GM19438 (cell line): ENCODE measurements around the gene ARG2.
A peak's percentile ranks its signal among the peaks of the same experiment; 100 is the strongest.

Experiments used
- ATAC-seq: cut with Tn5 transposase; IDR thresholded peaks from one replicate; pipeline ENCODE4 v1.9.1; 2021; ENCODE audit warnings: low read depth; ENCODE audit not compliant: unreplicated experiment

The ARG2 gene

DNA sequence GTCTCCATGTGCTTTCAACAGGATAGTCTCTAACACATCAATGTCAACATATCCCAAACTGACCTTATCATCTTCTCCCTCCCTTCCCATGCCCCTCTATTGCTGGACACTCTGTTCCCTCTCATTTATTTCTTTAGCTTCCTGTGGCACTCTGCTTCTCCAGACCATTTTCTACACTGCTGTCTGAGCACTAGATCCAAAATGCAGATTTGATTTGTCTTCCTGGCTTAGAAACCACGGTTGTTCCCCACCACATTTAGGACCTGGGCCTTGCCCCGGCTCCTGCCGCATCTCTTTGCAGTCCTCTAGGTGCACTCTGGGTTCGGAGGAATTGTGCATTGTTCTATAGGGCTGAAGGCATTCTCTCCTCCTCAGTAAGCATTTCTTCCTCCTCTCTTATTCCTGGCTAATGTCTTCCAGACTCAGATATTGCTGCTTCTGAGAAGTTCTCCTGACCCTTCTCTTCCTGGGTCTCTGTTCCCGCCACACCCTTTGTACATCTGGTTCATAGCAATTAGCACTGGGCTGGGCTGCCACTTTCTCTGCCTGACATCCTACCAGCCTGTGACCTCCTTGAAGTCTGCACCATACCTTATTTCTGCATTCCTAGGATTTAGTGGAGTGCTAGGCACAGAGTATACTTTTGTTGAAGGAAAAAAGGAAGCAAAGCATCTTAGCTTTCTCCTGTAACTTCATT, 13.9 kb downstream of the ARG2 start:
- no peak for ATAC-seq

- no peak for ATAC-seq
Measured at GRCh38 chr14:67636361-67636919, 16.7 kb downstream of the ARG2 start.

DNA sequence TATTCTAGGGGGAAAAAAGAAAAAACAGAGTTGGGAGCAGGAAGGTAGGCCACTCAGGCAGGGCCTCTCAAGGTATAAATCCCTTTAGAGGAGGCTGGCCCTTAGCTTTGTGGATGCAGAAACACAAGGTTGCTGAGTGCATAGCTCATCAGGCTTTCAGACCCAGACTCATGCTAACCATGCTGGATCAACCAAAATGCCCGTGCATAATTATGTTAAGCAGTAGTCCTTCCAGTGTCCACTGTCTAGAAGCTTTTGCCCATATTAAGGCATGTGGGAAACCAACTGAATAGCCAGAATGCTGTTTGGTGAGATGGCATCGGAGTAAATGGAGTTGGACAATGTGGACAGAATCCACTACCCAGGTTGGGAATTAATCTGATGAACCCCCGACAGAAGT, 18.9 kb downstream of the ARG2 start:
- ATAC-seq: no peak

GRCh38 chr14:67641480-67641879, 21.8 kb downstream of the ARG2 start:
- ATAC-seq: no peak

DNA sequence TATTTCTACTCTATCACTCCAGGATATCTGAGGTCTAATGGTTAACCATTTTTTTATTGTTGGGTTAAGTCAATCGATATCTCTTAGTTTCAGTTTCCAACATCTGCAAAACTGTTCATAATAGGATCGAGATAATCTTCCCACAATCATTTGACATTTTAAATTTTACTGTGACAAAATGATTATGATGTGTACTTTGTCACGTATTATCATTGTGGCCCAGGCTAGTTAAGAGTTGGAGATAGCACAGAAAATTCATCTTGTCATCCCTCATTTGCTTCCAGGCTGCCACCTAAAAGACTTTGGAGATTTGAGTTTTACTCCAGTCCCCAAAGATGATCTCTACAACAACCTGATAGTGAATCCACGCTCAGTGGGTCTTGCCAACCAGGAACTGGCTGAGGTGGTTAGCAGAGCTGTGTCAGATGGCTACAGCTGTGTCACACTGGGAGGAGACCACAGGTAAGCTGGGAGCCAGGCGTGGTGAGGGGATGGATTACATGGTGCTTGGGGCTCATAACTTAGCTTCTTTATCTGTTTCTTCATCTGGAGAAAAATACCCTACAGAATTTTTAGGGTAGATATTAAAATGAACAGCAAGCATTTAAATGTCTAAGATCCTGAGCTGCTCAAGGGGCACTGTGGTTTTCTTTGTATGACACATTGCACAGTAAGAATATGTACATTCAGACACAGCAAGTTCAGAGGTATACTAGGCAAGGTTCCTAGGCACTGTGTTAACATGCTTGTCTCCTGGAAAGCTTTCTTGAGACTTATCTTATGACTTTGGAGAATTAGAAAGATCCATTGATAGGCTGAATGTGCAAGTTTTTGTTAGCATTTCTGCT, 22.4 kb downstream of the ARG2 start:
- ATAC-seq: no peak

DNA sequence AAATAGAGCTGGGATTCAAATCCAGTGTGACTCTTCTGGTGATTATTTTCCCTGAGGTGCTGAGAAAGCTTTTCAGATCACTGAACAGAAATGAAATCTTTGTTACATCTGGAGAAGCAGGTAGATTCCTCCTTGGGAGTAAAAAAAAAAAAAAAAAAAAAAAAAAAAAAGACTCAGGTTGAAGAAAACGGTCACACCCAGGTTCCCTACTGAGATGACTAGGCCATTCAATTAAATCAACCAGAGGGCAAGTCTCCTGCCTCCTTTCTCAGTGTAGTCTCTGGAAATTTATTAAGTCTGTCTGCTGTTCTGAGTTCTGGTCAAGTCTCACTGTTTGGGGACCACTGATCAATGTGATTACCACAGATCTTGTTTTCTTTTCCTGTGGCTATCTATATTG, 24.0 kb downstream of the ARG2 start:
- no peak for ATAC-seq

DNA sequence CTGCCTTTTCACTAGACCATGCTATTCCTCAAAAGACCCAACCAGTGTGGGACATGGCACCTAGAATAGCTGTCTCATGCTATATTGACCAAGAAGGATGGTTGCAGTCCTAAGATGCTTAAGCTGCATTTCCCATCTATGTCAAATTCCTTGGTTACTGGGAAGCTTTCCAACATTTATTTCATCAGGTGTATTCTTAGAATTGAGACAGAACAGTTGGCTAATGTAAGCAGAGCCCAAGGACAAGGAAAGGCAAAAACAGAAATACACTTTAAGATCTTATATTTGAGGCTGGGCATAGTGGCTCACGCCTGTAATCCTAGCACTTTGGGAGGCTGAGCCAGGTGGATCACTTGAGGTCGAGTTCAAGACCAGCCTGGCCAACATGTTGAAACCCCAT, 24.7 kb downstream of the ARG2 start:
- no peak for ATAC-seq

GRCh38 chr14:67645414-67645813, 25.7 kb downstream of the ARG2 start:
- no peak for ATAC-seq

GRCh38 chr14:67646131-67646530, 26.4 kb downstream of the ARG2 start:
- ATAC-seq: no peak

GRCh38 chr14:67650151-67650550, 30.4 kb downstream of the ARG2 start:
- ATAC-seq: no peak

DNA sequence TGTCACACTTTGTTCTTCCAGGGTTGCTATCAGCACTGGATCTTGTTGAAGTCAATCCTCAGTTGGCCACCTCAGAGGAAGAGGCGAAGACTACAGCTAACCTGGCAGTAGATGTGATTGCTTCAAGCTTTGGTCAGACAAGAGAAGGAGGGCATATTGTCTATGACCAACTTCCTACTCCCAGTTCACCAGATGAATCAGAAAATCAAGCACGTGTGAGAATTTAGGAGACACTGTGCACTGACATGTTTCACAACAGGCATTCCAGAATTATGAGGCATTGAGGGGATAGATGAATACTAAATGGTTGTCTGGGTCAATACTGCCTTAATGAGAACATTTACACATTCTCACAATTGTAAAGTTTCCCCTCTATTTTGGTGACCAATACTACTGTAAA, 31.0 kb downstream of the ARG2 start:
- ATAC-seq: no peak

DNA sequence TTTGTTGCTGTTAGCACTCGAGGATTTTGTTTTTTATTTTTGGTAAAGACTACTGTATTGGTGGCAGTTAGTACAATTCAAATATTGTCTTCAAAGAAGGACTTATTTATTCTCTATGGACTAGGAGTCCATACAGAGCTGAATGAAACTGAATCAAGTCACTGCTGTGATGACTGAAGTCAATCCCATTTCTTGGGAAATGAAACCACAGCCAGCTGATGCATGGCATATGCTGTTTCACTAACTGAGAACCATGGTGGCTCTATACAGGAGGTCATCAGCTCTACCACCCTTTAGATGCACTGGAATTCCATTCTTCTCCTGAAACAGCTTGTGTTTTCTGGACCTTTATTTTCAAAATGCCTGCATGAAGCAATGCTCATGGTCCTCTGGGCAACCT, 32.5 kb downstream of the ARG2 start:
- no peak for ATAC-seq

DNA sequence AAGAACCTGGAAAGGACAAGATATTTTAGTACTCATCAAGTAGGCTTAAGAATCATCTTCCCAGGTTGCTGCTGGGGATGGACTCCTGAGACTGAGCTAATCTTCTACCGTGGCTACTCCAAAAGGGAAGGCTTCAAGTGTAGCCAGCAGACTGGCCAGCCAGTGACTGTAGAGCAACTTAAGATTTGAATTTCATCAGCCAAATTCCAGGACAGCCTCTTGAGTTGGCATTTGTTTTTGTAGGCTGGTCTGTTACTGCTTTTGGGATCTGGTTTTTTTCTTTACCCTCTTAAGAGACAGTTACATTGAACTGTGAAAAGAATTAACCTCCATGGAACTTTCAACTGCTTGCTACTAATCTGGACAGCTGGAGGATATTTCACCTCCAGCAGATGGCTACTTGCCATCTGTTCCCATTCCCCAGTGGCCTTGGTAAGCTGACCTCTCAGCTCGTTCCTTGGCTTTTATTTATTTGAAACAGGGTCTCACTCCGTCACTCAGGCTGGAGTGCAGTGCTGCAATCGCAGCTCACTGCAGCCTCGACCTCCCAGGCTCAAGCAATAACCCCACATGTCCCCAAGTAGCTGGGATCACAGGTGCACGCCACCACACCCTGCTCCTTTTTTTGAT, 34.0 kb downstream of the ARG2 start:
- no peak for ATAC-seq

DNA sequence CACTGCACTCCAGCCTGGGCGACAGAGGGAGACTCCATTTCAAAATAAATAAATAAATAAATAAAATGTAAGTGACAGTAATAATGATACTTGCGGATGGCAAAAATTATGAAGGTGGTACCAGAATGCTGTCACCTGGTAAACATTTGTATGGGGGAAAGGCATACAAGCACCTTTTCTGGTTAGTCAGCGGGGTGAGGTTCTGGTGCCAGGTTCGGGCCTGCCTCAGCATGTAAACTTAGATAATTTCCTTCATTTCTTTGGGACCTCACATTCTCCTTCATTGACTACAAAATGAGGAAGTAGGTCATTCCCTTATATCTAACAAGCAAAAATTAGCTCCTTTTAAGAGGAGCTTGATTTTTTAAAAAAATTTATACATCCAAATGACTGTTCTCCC, 43.9 kb downstream of the ARG2 start:
- no peak for ATAC-seq

DNA sequence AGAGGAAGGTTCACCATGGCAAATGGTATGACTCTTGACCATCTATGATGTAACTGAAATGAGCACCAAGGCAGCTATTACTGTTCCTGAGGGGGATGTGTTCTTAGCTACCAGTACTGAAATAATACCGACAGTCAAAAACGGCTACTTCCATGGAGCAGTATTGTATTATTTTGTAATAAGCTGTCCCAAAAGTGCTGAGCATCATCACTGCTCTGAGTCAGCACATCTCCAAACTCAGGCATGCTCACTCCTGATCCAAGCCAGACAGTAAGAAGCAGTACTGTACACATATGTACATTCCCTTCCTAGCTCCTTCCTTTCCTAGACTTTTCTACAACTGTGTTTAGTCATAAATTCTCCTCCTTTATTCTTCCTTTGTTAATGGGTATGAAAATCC, 46.1 kb downstream of the ARG2 start:
- ATAC-seq: no peak

DNA sequence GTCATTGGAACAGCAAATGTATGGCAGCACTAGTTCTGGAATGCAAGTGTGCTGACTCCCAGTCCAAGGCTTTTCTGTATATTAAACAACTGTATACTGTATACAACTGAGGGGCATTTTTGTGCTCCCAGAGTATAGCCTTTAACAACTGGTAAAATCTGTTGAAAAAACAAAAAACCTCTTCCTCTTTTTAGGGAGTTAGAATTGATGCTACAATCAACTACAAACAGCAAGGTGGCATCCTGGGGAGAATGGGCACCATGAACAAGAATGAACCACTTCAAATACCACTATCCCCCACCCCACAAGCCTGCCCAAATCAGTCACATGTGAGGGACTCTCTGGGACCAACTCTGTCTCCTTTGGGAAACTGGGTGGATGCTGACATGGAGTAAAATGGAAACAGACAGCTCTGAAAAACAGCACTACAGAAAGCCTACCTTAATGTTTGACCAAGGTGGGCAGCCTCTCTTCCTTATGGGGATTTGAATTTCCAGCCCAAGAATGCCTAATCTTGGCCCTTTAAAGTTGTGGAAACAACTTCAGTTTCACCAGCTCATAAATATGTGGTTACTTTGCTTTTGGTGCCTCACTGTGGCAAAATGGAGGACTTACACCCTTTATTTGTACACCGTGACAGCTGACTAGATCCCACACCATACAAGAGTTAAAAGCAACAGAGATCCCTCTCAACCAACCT, 47.2 kb downstream of the ARG2 start:
- ATAC-seq: no peak

GRCh38 chr14:67668559-67668958, 48.8 kb downstream of the ARG2 start:
- no peak for ATAC-seq

- no peak for ATAC-seq
Measured at GRCh38 chr14:67673451-67673850, 53.7 kb downstream of the ARG2 start.

- peak; percentile 47 for ATAC-seq
Measured at GRCh38 chr14:67674139-67674479, 54.4 kb downstream of the ARG2 start.

DNA sequence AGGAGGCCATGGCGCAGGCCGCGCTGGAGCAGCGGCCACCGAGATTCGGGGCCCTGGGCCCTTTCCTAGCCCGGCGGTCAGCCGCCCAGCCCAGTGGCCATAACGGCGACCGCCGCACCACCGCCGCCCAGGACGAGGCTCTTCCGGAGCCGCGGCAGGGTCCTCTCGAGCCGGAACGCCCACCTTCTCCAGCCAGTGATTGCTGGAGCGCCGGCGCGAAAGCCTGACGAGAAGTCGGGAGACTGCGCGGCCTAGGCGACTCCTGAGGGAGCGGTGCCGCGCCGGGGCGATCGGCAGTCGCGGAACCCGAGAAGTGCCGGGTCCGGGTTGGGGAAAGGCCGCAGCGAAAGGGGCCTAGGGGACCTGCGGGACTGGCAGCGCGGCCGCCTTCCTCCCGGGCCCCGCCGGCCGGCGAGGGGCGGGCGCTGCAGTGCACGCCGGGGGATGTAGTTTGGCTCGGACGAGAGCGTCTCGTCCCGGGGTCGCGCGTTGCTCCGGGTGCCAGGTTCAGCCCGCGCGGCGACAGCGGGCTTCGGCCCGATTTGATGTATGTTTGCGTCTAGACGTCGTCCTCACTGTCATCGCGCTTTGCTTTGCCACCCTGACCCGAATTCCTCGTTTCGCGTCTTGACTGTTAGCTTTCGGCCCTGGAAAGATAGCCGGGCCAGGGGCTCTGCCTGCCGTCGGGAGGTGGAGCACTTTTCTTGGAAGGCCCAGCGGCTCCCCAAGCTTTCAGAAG, 54.9 kb downstream of the ARG2 start, which contains the start of gene VTI1B:
VTI1B (minus strand) TSS at position 153 of the 739 bp plus-strand sequence; CDS start at position 10, 143 bp downstream.
- peak; percentile 87 for ATAC-seq
